ENCODE results near the gene HNF4A.

The HNF4A gene

DNA sequence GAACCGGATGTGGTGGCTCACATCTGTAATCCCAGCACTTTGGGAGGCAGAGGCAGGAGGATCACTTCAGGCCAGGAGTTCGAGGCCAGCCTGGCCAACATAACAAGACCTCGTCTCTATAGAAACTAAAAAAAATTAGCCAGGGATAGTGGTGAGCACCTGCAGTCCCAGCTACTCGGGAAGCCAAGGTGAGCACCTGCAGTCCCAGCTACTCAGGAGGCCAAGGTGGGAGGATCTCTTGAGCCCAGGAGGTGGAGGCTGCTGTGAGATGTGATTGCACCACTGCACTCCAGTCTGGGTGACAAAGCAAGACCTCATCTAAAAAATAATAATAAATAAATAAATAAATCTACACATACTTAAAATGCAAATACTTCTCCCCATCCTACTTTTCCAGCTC, 65.0 kb downstream of the HNF4A start:
- TF ChIP-seq ZBTB7A (IDR thresholded peaks at IDR 0.05; ENCODE audit: low read depth): no peak
- TF ChIP-seq TAF1 (IDR thresholded peaks at IDR 0.05; ENCODE audit: low read depth): no peak
- TF ChIP-seq, protein P1, sequence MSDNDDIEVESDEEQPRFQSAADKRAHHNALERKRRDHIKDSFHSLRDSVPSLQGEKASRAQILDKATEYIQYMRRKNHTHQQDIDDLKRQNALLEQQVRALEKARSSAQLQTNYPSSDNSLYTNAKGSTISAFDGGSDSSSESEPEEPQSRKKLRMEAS (IDR thresholded peaks at IDR 0.05): no peak
- TF ChIP-seq, protein P2, sequence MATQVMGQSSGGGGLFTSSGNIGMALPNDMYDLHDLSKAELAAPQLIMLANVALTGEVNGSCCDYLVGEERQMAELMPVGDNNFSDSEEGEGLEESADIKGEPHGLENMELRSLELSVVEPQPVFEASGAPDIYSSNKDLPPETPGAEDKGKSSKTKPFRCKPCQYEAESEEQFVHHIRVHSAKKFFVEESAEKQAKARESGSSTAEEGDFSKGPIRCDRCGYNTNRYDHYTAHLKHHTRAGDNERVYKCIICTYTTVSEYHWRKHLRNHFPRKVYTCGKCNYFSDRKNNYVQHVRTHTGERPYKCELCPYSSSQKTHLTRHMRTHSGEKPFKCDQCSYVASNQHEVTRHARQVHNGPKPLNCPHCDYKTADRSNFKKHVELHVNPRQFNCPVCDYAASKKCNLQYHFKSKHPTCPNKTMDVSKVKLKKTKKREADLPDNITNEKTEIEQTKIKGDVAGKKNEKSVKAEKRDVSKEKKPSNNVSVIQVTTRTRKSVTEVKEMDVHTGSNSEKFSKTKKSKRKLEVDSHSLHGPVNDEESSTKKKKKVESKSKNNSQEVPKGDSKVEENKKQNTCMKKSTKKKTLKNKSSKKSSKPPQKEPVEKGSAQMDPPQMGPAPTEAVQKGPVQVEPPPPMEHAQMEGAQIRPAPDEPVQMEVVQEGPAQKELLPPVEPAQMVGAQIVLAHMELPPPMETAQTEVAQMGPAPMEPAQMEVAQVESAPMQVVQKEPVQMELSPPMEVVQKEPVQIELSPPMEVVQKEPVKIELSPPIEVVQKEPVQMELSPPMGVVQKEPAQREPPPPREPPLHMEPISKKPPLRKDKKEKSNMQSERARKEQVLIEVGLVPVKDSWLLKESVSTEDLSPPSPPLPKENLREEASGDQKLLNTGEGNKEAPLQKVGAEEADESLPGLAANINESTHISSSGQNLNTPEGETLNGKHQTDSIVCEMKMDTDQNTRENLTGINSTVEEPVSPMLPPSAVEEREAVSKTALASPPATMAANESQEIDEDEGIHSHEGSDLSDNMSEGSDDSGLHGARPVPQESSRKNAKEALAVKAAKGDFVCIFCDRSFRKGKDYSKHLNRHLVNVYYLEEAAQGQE (IDR thresholded peaks at IDR 0.05; ENCODE audit: low read depth): no peak
- no peak for TF ChIP-seq TEAD4 (IDR thresholded peaks at IDR 0.05)
- TF ChIP-seq FOXM1 (IDR thresholded peaks at IDR 0.05; ENCODE audit: borderline replicate concordance, low read depth): no peak
- no peak for TF ChIP-seq EP300 (IDR thresholded peaks at IDR 0.05; ENCODE audit: borderline replicate concordance)
- no peak for TF ChIP-seq RAD21 (IDR thresholded peaks at IDR 0.05; ENCODE audit: low read depth)
- no peak for TF ChIP-seq NFIC (IDR thresholded peaks at IDR 0.05)
- no peak for TF ChIP-seq YY1 (IDR thresholded peaks at IDR 0.05; ENCODE audit: low read depth)
- no peak for TF ChIP-seq EGR1 (IDR thresholded peaks at IDR 0.05)
- TF ChIP-seq CEBPB (IDR thresholded peaks at IDR 0.05): no peak
- TF ChIP-seq CREB1 (IDR thresholded peaks at IDR 0.05; ENCODE audit: low read depth): no peak
- no peak for TF ChIP-seq TCF12 (IDR thresholded peaks at IDR 0.05; ENCODE audit: low read depth)
- TF ChIP-seq, protein P3, sequence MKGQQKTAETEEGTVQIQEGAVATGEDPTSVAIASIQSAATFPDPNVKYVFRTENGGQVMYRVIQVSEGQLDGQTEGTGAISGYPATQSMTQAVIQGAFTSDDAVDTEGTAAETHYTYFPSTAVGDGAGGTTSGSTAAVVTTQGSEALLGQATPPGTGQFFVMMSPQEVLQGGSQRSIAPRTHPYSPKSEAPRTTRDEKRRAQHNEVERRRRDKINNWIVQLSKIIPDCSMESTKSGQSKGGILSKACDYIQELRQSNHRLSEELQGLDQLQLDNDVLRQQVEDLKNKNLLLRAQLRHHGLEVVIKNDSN (IDR thresholded peaks at IDR 0.05): no peak

DNA sequence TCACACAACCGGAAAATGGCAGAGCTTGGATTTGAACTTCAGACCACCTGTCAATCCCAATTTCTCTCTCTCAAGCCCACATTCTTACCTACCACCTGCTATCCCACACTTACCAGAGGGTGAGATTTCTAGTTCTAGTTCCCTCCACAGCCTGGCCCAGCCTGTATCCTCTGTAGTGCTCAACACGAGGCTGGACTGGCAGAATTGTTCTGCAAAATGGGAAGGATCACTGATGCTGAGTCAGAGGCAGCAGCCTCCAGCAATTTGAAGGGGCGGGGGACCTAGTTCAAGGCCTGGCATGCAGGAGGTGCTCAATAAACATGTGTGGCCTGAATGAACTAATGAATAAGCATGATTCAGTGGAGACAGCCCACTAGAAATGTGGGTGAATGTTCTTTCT, 66.6 kb downstream of the HNF4A start:
- TF ChIP-seq ZBTB7A (IDR thresholded peaks at IDR 0.05; ENCODE audit: low read depth) (no peak), RAD21 (IDR thresholded peaks at IDR 0.05; ENCODE audit: low read depth) (no peak), YY1 (IDR thresholded peaks at IDR 0.05; ENCODE audit: low read depth) (no peak), FOXM1 (IDR thresholded peaks at IDR 0.05; ENCODE audit: borderline replicate concordance, low read depth) (no peak)

DNA sequence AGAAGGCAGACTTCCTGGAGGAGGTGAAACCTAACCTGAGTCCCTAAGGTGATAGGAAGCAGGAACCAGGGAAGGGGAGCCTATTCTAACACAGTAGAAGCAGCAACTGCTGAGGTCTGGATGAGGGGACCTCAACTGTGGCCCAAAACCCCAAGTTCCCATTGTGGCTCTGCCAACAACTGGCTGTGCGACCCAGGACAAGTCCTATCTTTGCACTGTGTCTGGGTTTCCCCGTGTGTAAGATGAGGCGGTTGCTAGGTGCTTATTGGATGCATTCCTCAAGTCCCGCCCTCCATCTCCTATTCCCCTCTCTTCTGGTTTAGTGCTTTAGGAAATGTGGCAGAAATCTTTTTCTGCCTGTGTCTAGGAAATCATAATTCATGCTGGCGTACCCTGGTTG, 68.0 kb downstream of the HNF4A start:
- no peak for TF ChIP-seq TEAD4 (IDR thresholded peaks at IDR 0.05)
- TF ChIP-seq TAF1 (IDR thresholded peaks at IDR 0.05; ENCODE audit: low read depth): no peak
- no peak for TF ChIP-seq CREB1 (IDR thresholded peaks at IDR 0.05; ENCODE audit: low read depth)
- no peak for TF ChIP-seq EGR1 (IDR thresholded peaks at IDR 0.05)
- no peak for TF ChIP-seq TCF12 (IDR thresholded peaks at IDR 0.05; ENCODE audit: low read depth)
- TF ChIP-seq, protein P2 (IDR thresholded peaks at IDR 0.05; ENCODE audit: low read depth): no peak
- TF ChIP-seq RAD21 (IDR thresholded peaks at IDR 0.05; ENCODE audit: low read depth): no peak
- TF ChIP-seq EP300 (IDR thresholded peaks at IDR 0.05; ENCODE audit: borderline replicate concordance): no peak
- TF ChIP-seq, protein P1 (IDR thresholded peaks at IDR 0.05): no peak
- TF ChIP-seq NFIC (IDR thresholded peaks at IDR 0.05): no peak
- no peak for TF ChIP-seq FOXM1 (IDR thresholded peaks at IDR 0.05; ENCODE audit: borderline replicate concordance, low read depth)
- no peak for TF ChIP-seq CEBPB (IDR thresholded peaks at IDR 0.05)
- no peak for TF ChIP-seq YY1 (IDR thresholded peaks at IDR 0.05; ENCODE audit: low read depth)
- TF ChIP-seq, protein P3 (IDR thresholded peaks at IDR 0.05): no peak
- no peak for TF ChIP-seq ZBTB7A (IDR thresholded peaks at IDR 0.05; ENCODE audit: low read depth)

DNA sequence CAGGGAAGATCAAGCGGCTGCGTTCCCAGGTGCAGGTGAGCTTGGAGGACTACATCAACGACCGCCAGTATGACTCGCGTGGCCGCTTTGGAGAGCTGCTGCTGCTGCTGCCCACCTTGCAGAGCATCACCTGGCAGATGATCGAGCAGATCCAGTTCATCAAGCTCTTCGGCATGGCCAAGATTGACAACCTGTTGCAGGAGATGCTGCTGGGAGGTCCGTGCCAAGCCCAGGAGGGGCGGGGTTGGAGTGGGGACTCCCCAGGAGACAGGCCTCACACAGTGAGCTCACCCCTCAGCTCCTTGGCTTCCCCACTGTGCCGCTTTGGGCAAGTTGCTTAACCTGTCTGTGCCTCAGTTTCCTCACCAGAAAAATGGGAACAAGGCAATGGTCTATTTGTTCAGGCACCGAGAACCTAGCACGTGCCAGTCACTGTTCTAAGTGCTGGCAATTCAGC, 68.6 kb downstream of the HNF4A start:
- TF ChIP-seq FOXM1 (IDR thresholded peaks at IDR 0.05; ENCODE audit: borderline replicate concordance, low read depth): no peak
- TF ChIP-seq, protein P3 (IDR thresholded peaks at IDR 0.05): no peak
- no peak for TF ChIP-seq EGR1 (IDR thresholded peaks at IDR 0.05)
- TF ChIP-seq EP300 (IDR thresholded peaks at IDR 0.05; ENCODE audit: borderline replicate concordance): no peak
- TF ChIP-seq, protein P1 (IDR thresholded peaks at IDR 0.05): no peak
- TF ChIP-seq NFIC (IDR thresholded peaks at IDR 0.05): no peak

DNA sequence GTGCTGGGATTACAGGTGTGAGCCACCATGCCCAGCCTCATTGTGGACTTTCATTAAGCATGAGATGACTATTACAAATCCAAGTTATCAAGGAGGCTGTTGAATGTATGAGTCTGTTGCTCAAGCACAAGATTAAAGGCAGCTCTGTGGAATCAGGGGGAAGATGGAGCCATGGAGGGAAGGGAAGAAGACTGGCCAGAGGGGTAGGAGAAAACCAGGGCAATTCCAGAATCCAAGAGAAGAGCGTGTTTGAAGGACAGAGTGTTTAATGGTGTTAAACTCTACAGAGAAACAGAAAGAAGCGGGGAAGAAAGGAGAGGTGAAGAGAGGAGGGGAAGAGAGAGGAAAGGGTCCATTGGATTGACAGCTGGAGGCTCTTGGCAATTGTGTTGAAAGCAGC, 70.4 kb downstream of the HNF4A start:
- TF ChIP-seq TAF1 (IDR thresholded peaks at IDR 0.05; ENCODE audit: low read depth): no peak
- TF ChIP-seq CREB1 (IDR thresholded peaks at IDR 0.05; ENCODE audit: low read depth): no peak
- TF ChIP-seq, protein P3 (IDR thresholded peaks at IDR 0.05): no peak
- TF ChIP-seq NFIC (IDR thresholded peaks at IDR 0.05): no peak
- no peak for TF ChIP-seq EP300 (IDR thresholded peaks at IDR 0.05; ENCODE audit: borderline replicate concordance)
- no peak for TF ChIP-seq ZBTB7A (IDR thresholded peaks at IDR 0.05; ENCODE audit: low read depth)
- TF ChIP-seq, protein P1 (IDR thresholded peaks at IDR 0.05): no peak
- TF ChIP-seq CEBPB (IDR thresholded peaks at IDR 0.05): no peak
- TF ChIP-seq, protein P2 (IDR thresholded peaks at IDR 0.05; ENCODE audit: low read depth): no peak
- no peak for TF ChIP-seq YY1 (IDR thresholded peaks at IDR 0.05; ENCODE audit: low read depth)
- no peak for TF ChIP-seq TCF12 (IDR thresholded peaks at IDR 0.05; ENCODE audit: low read depth)
- no peak for TF ChIP-seq TEAD4 (IDR thresholded peaks at IDR 0.05)
- TF ChIP-seq FOXM1 (IDR thresholded peaks at IDR 0.05; ENCODE audit: borderline replicate concordance, low read depth): no peak
- no peak for TF ChIP-seq RAD21 (IDR thresholded peaks at IDR 0.05; ENCODE audit: low read depth)
- TF ChIP-seq EGR1 (IDR thresholded peaks at IDR 0.05): no peak

All from Ishikawa (cell line).